Mammary epithelial cell (primary cell): ENCODE results near the gene PLXNB2.

ENCODE experiments used
- CTCF ChIP-seq, 2 donors: IDR thresholded peaks in 1 of 2; conservative IDR thresholded peaks in 1 of 2; 2 replicates each; pipeline ENCODE4 v1.5.1; 2011 to 2012; ENCODE audit warnings: inconsistent platforms in 2 of 2, low read length in 2 of 2, mild to moderate bottlenecking in 2 of 2, control low read depth in 1 of 2, low read depth in 1 of 2; ENCODE audit not compliant: insufficient read depth in 1 of 2; ENCODE audit errors: extremely low read depth in 1 of 2
- EZH2 ChIP-seq: IDR thresholded peaks from 2 replicates; pipeline ENCODE4 v1.6.1; 2012; ENCODE audit warnings: low read length, inconsistent platforms, borderline replicate concordance

GRCh38 chr22:50299785-50300619 lies 7.4 kb downstream of the PLXNB2 start:
- TF ChIP-seq CTCF (conservative IDR thresholded peaks at IDR 0.05 in 1 of 2, IDR thresholded peaks at IDR 0.05 in 1 of 2; ENCODE audit: extremely low read depth in 1 of 2, insufficient read depth in 1 of 2, low read depth in 1 of 2, low read length in 2 of 2) (no peak), EZH2 (no peak)
